ENCODE measurements around the gene RBM14.
A peak's percentile ranks its signal among the peaks of the same experiment; 100 is the strongest.

RBM14 gene

DNA sequence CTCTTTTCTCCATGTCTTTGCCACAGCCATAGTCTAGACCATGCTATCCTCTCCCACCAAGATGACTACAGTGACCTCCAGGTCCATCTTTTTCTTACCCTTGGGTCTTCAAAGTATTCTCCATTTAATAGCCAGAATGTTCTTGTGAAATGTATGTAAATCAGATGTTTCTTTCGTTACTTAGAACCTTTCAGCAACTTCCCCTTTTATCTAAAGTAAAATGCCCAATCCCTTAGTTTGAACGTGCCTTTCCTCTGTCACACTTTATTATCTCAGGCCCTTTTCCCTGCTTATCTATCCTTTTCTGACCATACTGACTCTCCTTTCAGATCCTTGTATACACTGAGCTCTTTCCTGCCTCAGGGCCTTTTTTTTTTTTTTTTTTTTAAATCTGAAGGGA lies 43.3 kb downstream of the RBM14 start:
- Histone ChIP-seq H3K4me3 (ENCODE audit: low read depth, low read length, poor library complexity, severe bottlenecking) (no peak overlapping the region), H3F3A (ENCODE audit: insufficient read depth, low read length) (peaks cover 10% of the 10 kb centered on the region; the same call in 1 of the 2 replicates), H3K4me1 (ENCODE audit: insufficient read depth, low read length, severe bottlenecking) (peaks cover 26% of the 10 kb centered on the region), H3K36me3 (ENCODE audit: insufficient read depth, low read length) (peaks cover 70% of the 10 kb centered on the region), H3K27ac (ENCODE audit: low read depth, low read length, poor library complexity, severe bottlenecking) (peak overlapping the region; percentile 84), H3K9ac (ENCODE audit: low read length) (no peak overlapping the region; the same call in 1 of the 2 replicates), H3K9me3 (ENCODE audit: low read length) (no peaks in the 10 kb centered on the region), H4K20me1 (ENCODE audit: insufficient read depth, low read length) (no peaks in the 10 kb centered on the region), H3K4me2 (ENCODE audit: low read length) (peak overlapping the region; percentile 22; the same call in 1 of the 2 replicates), H3K27me3 (ENCODE audit: insufficient read depth, low read length) (no peaks in the 10 kb centered on the region), H3K9me2 (ENCODE audit: low read depth, low read length) (no peaks in the 10 kb centered on the region), H3K79me2 (ENCODE audit: insufficient read depth, low read length) (peaks cover 4% of the 10 kb centered on the region; the same call in 1 of the 2 replicates), H2AFZ (ENCODE audit: low read length) (no peak overlapping the region)
- TF ChIP-seq EZH2 (IDR thresholded peaks at IDR 0.05; ENCODE audit: borderline replicate concordance, low read length) = no peak
- TF ChIP-seq, protein P1, sequence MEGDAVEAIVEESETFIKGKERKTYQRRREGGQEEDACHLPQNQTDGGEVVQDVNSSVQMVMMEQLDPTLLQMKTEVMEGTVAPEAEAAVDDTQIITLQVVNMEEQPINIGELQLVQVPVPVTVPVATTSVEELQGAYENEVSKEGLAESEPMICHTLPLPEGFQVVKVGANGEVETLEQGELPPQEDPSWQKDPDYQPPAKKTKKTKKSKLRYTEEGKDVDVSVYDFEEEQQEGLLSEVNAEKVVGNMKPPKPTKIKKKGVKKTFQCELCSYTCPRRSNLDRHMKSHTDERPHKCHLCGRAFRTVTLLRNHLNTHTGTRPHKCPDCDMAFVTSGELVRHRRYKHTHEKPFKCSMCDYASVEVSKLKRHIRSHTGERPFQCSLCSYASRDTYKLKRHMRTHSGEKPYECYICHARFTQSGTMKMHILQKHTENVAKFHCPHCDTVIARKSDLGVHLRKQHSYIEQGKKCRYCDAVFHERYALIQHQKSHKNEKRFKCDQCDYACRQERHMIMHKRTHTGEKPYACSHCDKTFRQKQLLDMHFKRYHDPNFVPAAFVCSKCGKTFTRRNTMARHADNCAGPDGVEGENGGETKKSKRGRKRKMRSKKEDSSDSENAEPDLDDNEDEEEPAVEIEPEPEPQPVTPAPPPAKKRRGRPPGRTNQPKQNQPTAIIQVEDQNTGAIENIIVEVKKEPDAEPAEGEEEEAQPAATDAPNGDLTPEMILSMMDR (IDR thresholded peaks at IDR 0.05; ENCODE audit: low read length) = no peak

DNA sequence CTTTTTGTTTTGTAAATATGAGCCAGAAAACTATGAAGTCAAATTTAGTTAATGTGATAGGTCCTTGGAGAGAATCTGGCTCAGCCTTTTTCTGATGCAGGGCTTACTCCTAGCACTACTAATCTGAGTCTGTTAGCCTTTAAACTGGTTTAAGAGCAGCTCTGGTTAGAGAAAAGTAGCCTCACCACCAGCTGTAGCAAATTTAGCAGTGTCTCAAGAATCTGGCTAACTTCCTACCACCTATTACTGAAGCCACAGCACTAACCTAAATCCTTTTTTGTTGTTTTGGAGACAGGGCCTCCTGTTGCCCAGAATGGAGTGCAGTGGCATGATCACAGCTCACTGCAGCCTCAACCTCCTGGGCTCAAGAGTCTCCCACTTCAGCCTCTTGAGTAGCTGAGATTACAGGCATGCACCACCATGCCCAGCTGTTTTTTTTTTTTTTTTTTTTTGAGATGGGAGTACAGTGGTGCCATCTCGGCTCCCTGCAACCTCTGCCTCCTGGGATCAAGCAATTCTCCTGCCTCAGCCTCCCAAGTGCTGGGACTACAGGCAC lies 47.4 kb downstream of the RBM14 start:
- Histone ChIP-seq H3K4me3 (ENCODE audit: low read depth, low read length, poor library complexity, severe bottlenecking) (no peak overlapping the region), H4K20me1 (ENCODE audit: insufficient read depth, low read length) (no peaks in the 10 kb centered on the region), H3K4me2 (ENCODE audit: low read length) (no peak overlapping the region), H3K27me3 (ENCODE audit: insufficient read depth, low read length) (no peaks in the 10 kb centered on the region), H3F3A (ENCODE audit: insufficient read depth, low read length) (peaks cover 8% of the 10 kb centered on the region; the same call in 1 of the 2 replicates), H3K79me2 (ENCODE audit: insufficient read depth, low read length) (peaks cover 9% of the 10 kb centered on the region; the same call in 1 of the 2 replicates), H3K36me3 (ENCODE audit: insufficient read depth, low read length) (peaks cover 81% of the 10 kb centered on the region), H3K9ac (ENCODE audit: low read length) (no peak overlapping the region), H3K9me3 (ENCODE audit: low read length) (no peaks in the 10 kb centered on the region), H2AFZ (ENCODE audit: low read length) (no peak overlapping the region), H3K4me1 (ENCODE audit: insufficient read depth, low read length, severe bottlenecking) (peaks cover 15% of the 10 kb centered on the region), H3K27ac (ENCODE audit: low read depth, low read length, poor library complexity, severe bottlenecking) (no peak overlapping the region), H3K9me2 (ENCODE audit: low read depth, low read length) (no peaks in the 10 kb centered on the region)
- no peak for TF ChIP-seq EZH2 (IDR thresholded peaks at IDR 0.05; ENCODE audit: borderline replicate concordance, low read length)

DNA sequence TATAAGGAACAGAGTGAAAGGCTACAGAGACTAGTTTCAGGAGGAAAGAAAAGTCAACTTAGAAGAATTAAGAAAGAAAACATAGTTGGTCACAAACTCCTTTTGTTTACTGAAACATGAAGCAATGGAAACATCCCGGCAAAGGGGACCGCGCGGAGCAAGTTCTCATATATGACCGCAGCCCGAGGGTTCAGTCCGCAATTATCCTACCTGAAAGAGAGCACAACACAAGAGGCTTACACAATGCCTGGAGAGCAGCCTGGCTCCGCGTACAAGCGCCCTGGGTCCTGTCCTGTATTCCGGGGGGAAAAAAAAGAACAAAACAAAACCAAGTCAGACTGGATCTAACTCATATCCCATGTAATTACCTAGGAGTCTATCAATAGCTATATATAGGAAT lies 48.9 kb downstream of the RBM14 start:
- Histone ChIP-seq H4K20me1 (ENCODE audit: insufficient read depth, low read length) (no peaks in the 10 kb centered on the region), H3K79me2 (ENCODE audit: insufficient read depth, low read length) (peaks cover 9% of the 10 kb centered on the region; the same call in 1 of the 2 replicates), H3K4me3 (ENCODE audit: low read depth, low read length, poor library complexity, severe bottlenecking) (no peak overlapping the region), H3K9me3 (ENCODE audit: low read length) (no peaks in the 10 kb centered on the region), H3K27ac (ENCODE audit: low read depth, low read length, poor library complexity, severe bottlenecking) (no peak overlapping the region), H3K4me2 (ENCODE audit: low read length) (no peak overlapping the region), H3K4me1 (ENCODE audit: insufficient read depth, low read length, severe bottlenecking) (peaks cover 14% of the 10 kb centered on the region), H3K9ac (ENCODE audit: low read length) (no peak overlapping the region), H2AFZ (ENCODE audit: low read length) (no peak overlapping the region), H3F3A (ENCODE audit: insufficient read depth, low read length) (no peaks in the 10 kb centered on the region), H3K27me3 (ENCODE audit: insufficient read depth, low read length) (no peaks in the 10 kb centered on the region), H3K36me3 (ENCODE audit: insufficient read depth, low read length) (peaks cover 70% of the 10 kb centered on the region), H3K9me2 (ENCODE audit: low read depth, low read length) (no peaks in the 10 kb centered on the region)
- TF ChIP-seq, protein P1 (IDR thresholded peaks at IDR 0.05; ENCODE audit: low read length) = no peak
- no peak for TF ChIP-seq EZH2 (IDR thresholded peaks at IDR 0.05; ENCODE audit: borderline replicate concordance, low read length)

DNA sequence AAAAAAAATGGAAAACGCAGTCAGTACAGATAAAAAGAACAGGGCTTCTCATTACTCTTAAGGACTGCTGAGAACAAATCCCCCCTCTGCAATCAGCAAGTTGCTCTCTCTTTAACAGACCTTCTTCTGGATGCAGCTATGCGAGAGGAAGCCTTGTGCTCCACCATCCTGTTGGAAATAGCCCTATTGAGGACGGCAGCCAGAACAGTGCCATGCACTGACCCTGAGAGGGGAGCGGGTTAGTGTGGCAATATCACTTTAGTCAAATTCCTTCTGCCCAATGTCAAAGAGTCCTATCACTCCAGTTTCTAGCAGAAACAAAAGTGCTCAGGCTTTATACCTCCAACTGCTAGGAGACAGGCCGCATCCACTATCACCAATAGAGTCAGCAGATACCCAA lies 54.4 kb downstream of the RBM14 start:
- Histone ChIP-seq H3K4me1 (ENCODE audit: insufficient read depth, low read length, severe bottlenecking) (peaks cover 50% of the 10 kb centered on the region), H3K27me3 (ENCODE audit: insufficient read depth, low read length) (no peaks in the 10 kb centered on the region), H3K79me2 (ENCODE audit: insufficient read depth, low read length) (peaks cover 10% of the 10 kb centered on the region; the same call in 1 of the 2 replicates), H3K9me3 (ENCODE audit: low read length) (no peaks in the 10 kb centered on the region), H4K20me1 (ENCODE audit: insufficient read depth, low read length) (no peaks in the 10 kb centered on the region), H3K27ac (ENCODE audit: low read depth, low read length, poor library complexity, severe bottlenecking) (peak overlapping the region; percentile 20), H3K36me3 (ENCODE audit: insufficient read depth, low read length) (peaks cover 49% of the 10 kb centered on the region), H2AFZ (ENCODE audit: low read length) (no peak overlapping the region), H3K4me2 (ENCODE audit: low read length) (no peak overlapping the region), H3K4me3 (ENCODE audit: low read depth, low read length, poor library complexity, severe bottlenecking) (no peak overlapping the region), H3K9ac (ENCODE audit: low read length) (no peak overlapping the region), H3K9me2 (ENCODE audit: low read depth, low read length) (no peaks in the 10 kb centered on the region), H3F3A (ENCODE audit: insufficient read depth, low read length) (no peaks in the 10 kb centered on the region)
- TF ChIP-seq, protein P1 (IDR thresholded peaks at IDR 0.05; ENCODE audit: low read length) = no peak
- no peak for TF ChIP-seq EZH2 (IDR thresholded peaks at IDR 0.05; ENCODE audit: borderline replicate concordance, low read length)
